Left cardiac atrium (tissue), 4 donors: ENCODE measurements around the gene CCDC186. TPM values are rescaled to one million over a fixed set of nuclear protein-coding genes. Genes with fewer than 3 reads are reported as not detected.

Experiments
- ATAC-seq, 2 donors: fragments of 200-7000 bp; cut with Tn5 transposase; one replicate each; pipeline ENCODE4 v1.9.1; 2020; ENCODE audit warnings: mild to moderate bottlenecking in 2 of 2, moderate library complexity in 2 of 2
- DNase-seq: peaks from one replicate; pipeline ENCODE4 v3.0.0-alpha.2; 2020
- intact Hi-C, 2 donors: fragments of 100-400 bp; cut with DNase I; formaldehyde crosslinking; loops; one replicate each; pipeline versions ENCODE4 v1.14.1 to v1.15.1; 2022 to 2023
- total RNA-seq, 2 donors: library from RNA; stranded (reverse); fragmentation: NEBNext Ultra II Directional; extraction: Animal tissue kit (Norgen Biotek cat#: 25700); gene quantifications; one replicate each; pipeline ENCODE4 v1.2.1, GENCODE V29; 2021
- donor health status: DM: no; HTN: yes; CAD: no.
- donor health status: DM: no; HTN: yes; CAD: no; lungs with severe emphysema.
- donor health status: DM: yes; HTN: yes; CAD: no.
- donor health status: Dilated cardiomyopathy.

The CCDC186 gene
- total RNA-seq, 2 donors from 2014 or later, result 17.9 to 24.3 TPM

- ATAC-seq (peak in 1 of 2 donors; percentile 2), DNase-seq (no peak)
- intact Hi-C loops, result no loop called here
Measured at GRCh38 chr10:114078346-114078745, 95.7 kb downstream of the CCDC186 start.

DNA sequence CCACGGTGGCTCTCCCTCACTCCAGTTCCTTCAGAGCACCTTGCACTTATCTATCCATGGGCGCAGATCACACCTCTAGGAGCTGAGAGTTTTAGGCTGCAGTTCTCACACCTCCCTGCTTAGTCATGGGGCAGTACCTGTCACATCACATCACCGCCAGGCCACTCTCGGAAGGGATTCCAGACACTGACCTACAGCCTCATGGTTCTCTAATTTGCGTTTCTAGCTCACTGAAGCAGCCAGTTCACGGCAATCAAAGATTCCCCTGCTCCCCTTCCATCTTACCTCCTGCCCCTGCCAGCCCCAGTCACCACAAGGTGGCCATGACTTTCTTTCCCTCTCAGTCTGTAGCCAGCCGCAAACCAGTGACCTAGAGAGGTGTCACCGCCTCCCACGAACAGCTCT is 96.2 kb downstream of the CCDC186 start:
- ATAC-seq, result peak; percentile 73 to 95

DNA sequence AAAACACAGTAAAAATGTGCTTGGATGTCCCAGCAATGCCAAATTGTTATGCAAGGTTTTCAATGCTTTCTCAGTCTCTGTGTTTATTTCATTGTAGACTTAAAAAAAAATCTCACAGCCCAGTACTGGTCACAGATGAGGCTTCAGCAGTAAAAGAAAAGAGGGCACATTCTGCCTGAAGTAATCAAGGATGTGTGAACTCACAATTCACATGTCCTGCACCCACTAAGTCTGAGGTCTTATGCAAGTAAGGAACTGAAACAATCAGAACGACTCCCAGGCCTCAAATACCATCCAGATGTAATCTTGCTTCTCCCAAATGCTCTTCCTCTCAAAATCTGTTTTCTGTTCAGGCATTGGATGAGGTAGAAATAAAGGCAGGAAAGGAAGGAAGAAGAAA is 96.7 kb downstream of the CCDC186 start:
- intact Hi-C loops, result no loop called here
- DNase-seq (no peak), ATAC-seq (no peak)

More for the DNA sequence above, 96.2 kb downstream of the CCDC186 start:
- intact Hi-C loops, result no loop called here
- DNase-seq, result peak; percentile 52

GRCh38 chr10:114075093-114075492 is 98.9 kb downstream of the CCDC186 start:
- DNase-seq (no peak), ATAC-seq (no peak)
- intact Hi-C loops, result no loop called here

- intact Hi-C loops, result no loop called here
- DNase-seq (no peak), ATAC-seq (no peak)
Measured at GRCh38 chr10:114073395-114074186, 100.4 kb downstream of the CCDC186 start.

DNA sequence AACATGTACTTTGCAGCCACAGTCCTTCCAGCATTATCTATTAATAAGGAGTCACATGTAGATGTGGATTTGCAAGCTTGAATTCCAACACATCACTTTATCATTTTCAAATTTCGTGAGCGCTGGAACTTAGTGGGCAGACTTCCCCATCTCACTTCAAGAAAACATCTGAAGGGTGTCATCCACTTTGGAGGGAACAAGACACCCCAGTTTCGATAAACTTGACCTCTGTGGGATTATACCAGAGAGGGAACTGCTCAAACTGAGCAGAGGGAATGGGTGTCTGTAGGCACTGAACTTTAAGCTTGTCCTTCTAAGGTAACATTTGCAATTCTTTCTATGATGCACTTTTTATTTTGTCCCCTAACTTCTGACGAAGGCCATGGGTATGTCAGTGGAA is 102.8 kb downstream of the CCDC186 start:
- DNase-seq (no peak), ATAC-seq (no peak)
- intact Hi-C loops, result no loop called here

Other genes with a start within 250 kb of the CCDC186 start
- 10 to 100 TPM; 53.0 to 60.9 TPM for gene ADRB1, start 130.3 kb downstream of the CCDC186 start, total RNA-seq
- 1 to 10 TPM in 1 of 2 donors, under 1 TPM in 1; 0.77 to 1.0 TPM for gene TDRD1, start 5.2 kb upstream of the CCDC186 start, total RNA-seq
- under 1 TPM; 0.13 to 0.21 TPM for gene VWA2, start 65.1 kb upstream of the CCDC186 start, total RNA-seq
- 1 to 10 TPM; 5.5 to 7.6 TPM for gene AFAP1L2, start 230.3 kb upstream of the CCDC186 start, total RNA-seq